Hepatocyte (in vitro differentiated cells): ENCODE measurements around the gene TWNK.

Source experiments
- EZH2phosphoT487 ChIP-seq: fragments of 200-600 bp; sonication (generic); IDR thresholded peaks from one replicate; pipeline ENCODE4 v1.6.1; 2018; ENCODE audit warnings: antibody characterized with exemption, mild to moderate bottlenecking, low read depth, moderate library complexity; ENCODE audit not compliant: unreplicated experiment, severe bottlenecking
- TF ChIP-seq, protein P1 (sequence below): fragments of 200-600 bp; sonication (generic); IDR thresholded peaks from 2 replicates; pipeline ENCODE4 v1.5.1; 2016; ENCODE audit warnings: antibody characterized with exemption, mild to moderate bottlenecking; ENCODE audit not compliant: poor library complexity

DNA sequence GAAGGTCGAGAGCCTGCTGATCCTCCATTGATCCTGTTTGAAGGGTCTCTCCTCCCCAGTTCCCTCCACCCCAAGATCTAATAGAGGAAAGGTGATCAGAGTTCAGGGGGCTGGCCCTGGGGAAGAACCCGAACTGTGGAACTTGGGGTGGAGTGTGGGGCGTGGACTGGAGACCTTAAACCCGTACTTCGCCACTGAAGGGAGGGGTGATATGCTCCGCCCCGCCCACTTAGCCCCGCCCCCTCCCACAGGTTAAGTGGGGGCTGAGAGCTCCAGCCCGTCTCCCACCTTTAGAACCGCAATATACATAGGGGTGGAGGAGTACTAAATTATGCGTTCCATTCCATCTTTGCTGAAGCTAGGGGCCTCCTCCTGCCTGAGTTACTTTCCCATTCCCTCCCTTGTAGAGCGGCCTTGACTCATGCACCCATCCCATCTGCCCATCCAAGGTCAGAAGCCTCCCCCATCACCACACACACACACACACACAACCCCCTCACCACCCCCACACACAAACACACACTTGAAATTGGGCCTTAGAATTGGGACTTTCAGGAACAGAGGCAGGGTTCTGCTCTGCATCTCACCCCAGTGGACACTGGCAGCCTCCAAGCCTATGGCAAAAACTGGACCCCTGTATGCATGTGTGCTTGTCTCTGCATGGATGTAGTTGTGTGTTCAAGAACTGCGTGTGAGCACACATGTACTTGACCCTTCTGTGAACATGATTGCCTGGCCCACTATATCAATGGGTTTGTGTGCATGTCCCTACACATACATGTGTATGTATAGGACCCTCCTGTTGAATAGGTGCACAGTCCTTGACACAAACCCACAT is 17.0 kb upstream of the TWNK start:
- TF ChIP-seq, protein P1, sequence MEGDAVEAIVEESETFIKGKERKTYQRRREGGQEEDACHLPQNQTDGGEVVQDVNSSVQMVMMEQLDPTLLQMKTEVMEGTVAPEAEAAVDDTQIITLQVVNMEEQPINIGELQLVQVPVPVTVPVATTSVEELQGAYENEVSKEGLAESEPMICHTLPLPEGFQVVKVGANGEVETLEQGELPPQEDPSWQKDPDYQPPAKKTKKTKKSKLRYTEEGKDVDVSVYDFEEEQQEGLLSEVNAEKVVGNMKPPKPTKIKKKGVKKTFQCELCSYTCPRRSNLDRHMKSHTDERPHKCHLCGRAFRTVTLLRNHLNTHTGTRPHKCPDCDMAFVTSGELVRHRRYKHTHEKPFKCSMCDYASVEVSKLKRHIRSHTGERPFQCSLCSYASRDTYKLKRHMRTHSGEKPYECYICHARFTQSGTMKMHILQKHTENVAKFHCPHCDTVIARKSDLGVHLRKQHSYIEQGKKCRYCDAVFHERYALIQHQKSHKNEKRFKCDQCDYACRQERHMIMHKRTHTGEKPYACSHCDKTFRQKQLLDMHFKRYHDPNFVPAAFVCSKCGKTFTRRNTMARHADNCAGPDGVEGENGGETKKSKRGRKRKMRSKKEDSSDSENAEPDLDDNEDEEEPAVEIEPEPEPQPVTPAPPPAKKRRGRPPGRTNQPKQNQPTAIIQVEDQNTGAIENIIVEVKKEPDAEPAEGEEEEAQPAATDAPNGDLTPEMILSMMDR = no peak
- TF ChIP-seq EZH2phosphoT487 = no peak
